ENCODE measurements around the gene TMEM208. TPM values are rescaled to one million over a fixed set of nuclear protein-coding genes. Genes with fewer than 3 reads are reported as not detected.

The TMEM208 gene
- total RNA-seq, 4 donors from 2014 or later = 19.5 to 26.7 (median 23.8) TPM

DNA sequence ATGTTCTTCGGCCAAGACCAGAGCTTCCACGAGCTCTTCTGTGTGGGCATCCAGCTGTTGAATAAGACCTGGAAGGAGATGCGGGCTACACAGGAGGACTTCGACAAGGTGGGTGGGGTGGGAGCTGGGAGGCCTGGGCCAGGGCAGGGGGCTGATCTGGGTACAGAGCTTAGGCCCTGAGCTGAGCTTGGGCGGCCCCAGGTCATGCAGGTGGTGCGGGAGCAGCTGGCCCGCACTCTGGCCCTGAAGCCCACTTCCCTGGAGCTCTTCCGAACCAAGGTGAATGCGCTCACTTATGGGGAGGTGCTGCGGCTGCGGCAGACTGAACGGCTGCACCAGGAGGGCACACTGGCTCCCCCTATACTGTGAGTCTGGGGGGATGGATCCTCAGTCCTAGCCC is 24.5 kb upstream of the TMEM208 start:
- intact Hi-C loops (cut with DNase I) = no loop called here
- TF ChIP-seq EP300 (IDR thresholded peaks at IDR 0.05) (no peak), POLR2A (IDR thresholded peaks at IDR 0.05; ENCODE audit: low read depth) (no peak)
- H3K9me3 ChIP-seq = no peaks in the 10 kb centered on the region
- peaks cover 10 to 63% (median 54%) of the 10 kb centered on the region in 4 donors for H3K36me3 ChIP-seq
- no peak overlapping the region for H3K27ac ChIP-seq (replicated peaks in 1 of 4)
- no CpG with 5 or more reads among the region's 12 CpGs for WGBS
- H3K4me1 ChIP-seq = peaks cover 7 to 25% (median 23%) of the 10 kb centered on the region in 4 donors
- no peaks in the 10 kb centered on the region for H3K27me3 ChIP-seq
- DNase-seq (ENCODE audit: extremely low spot score) = no peak
- no peak overlapping the region for H3K4me3 ChIP-seq

GRCh38 chr16:67202956-67203493 is 23.9 kb upstream of the TMEM208 start:
- intact Hi-C loops (cut with DNase I) = no loop called here
- no peak for TF ChIP-seq EP300 (IDR thresholded peaks at IDR 0.05)
- TF ChIP-seq CTCF (IDR thresholded peaks at IDR 0.05) = no peak
- TF ChIP-seq POLR2AphosphoS5 (IDR thresholded peaks at IDR 0.05) = no peak
- no peak for TF ChIP-seq POLR2A (IDR thresholded peaks at IDR 0.05; ENCODE audit: low read depth)
- H3K4me3 ChIP-seq = no peak overlapping the region
- no peak overlapping the region for H3K27ac ChIP-seq (replicated peaks in 1 of 4)
- DNase-seq (ENCODE audit: extremely low spot score) = no peak
- H3K9me3 ChIP-seq = no peaks in the 10 kb centered on the region
- H3K4me1 ChIP-seq = peaks cover 7 to 20% (median 19%) of the 10 kb centered on the region in 4 donors
- H3K27me3 ChIP-seq = no peaks in the 10 kb centered on the region
- H3K36me3 ChIP-seq = peaks cover 7 to 63% (median 48%) of the 10 kb centered on the region in 4 donors
- WGBS = 85% methylated on average over 12 of the region's 23 CpGs

GRCh38 chr16:67204076-67204475 is 22.9 kb upstream of the TMEM208 start:
- no peak overlapping the region for H3K4me3 ChIP-seq
- no peak overlapping the region for H3K27ac ChIP-seq (replicated peaks in 1 of 4)
- intact Hi-C loops (cut with DNase I) = no loop called here
- no peaks in the 10 kb centered on the region for H3K9me3 ChIP-seq
- H3K36me3 ChIP-seq = peaks cover 7 to 55% (median 41%) of the 10 kb centered on the region in 4 donors
- no peak for DNase-seq (ENCODE audit: extremely low spot score)
- H3K4me1 ChIP-seq = peaks cover 4 to 9% (median 9%) of the 10 kb centered on the region in 4 donors
- WGBS = 82% methylated on average over 2 of the region's 4 CpGs
- no peaks in the 10 kb centered on the region for H3K27me3 ChIP-seq
- no peak for TF ChIP-seq CTCF (IDR thresholded peaks at IDR 0.05)
- TF ChIP-seq POLR2AphosphoS5 (IDR thresholded peaks at IDR 0.05) = no peak
- no peak for TF ChIP-seq POLR2A (IDR thresholded peaks at IDR 0.05; ENCODE audit: low read depth)
- TF ChIP-seq EP300 (IDR thresholded peaks at IDR 0.05) = no peak

- TF ChIP-seq POLR2AphosphoS5 (IDR thresholded peaks at IDR 0.05) (no peak), CTCF (IDR thresholded peaks at IDR 0.05) (no peak)
- DNase-seq (ENCODE audit: extremely low spot score) = no peak
- H3K9me3 ChIP-seq = no peaks in the 10 kb centered on the region
- H3K4me3 ChIP-seq = no peak overlapping the region
- H3K27me3 ChIP-seq = no peaks in the 10 kb centered on the region
- 94% methylated on average over 8 of the region's 8 CpGs for WGBS
- intact Hi-C loops (cut with DNase I) = no loop called here
- peaks cover 7 to 60% (median 37%) of the 10 kb centered on the region in 4 donors for H3K36me3 ChIP-seq
- no peak overlapping the region for H3K27ac ChIP-seq (replicated peaks in 1 of 4)
- H3K4me1 ChIP-seq = no peaks in the 10 kb centered on the region
Measured at GRCh38 chr16:67206129-67206837, 20.6 kb upstream of the TMEM208 start.

- no peaks in the 10 kb centered on the region for H3K9me3 ChIP-seq
- WGBS = 90% methylated on average over 3 of the region's 3 CpGs
- no peak overlapping the region for H3K4me3 ChIP-seq
- no peak overlapping the region for H3K27ac ChIP-seq (replicated peaks in 1 of 4)
- intact Hi-C loops (cut with DNase I) = no loop called here
- H3K27me3 ChIP-seq = no peaks in the 10 kb centered on the region
- TF ChIP-seq EP300 (IDR thresholded peaks at IDR 0.05) = no peak
- TF ChIP-seq POLR2AphosphoS5 (IDR thresholded peaks at IDR 0.05) = no peak
- no peak for TF ChIP-seq CTCF (IDR thresholded peaks at IDR 0.05)
- TF ChIP-seq POLR2A (IDR thresholded peaks at IDR 0.05; ENCODE audit: low read depth) = no peak
- peaks cover 7 to 59% (median 32%) of the 10 kb centered on the region in 4 donors for H3K36me3 ChIP-seq
- H3K4me1 ChIP-seq = no peaks in the 10 kb centered on the region
- DNase-seq (ENCODE audit: extremely low spot score) = no peak
Measured at GRCh38 chr16:67206838-67207248, 20.1 kb upstream of the TMEM208 start.
